Glomerular endothelial cell (primary cell): ENCODE results near the gene LPAR6. TPM values are rescaled to one million over a fixed set of nuclear protein-coding genes. Genes with fewer than 3 reads are reported as not detected.
"Not testable (repeated sequence)": the region's sequence is repeated elsewhere in the genome, so short reads cannot be mapped to it uniquely, and the experiment has no call there.

Experiments used
- DNase-seq: peaks from one replicate; pipeline ENCODE4 v3.0.0-alpha.2; 2011; ENCODE audit warnings: low read depth, low spot score; ENCODE audit errors: extremely low read depth
- total RNA-seq: library from RNA; depleted of rRNA; stranded (reverse); fragments of >200 nt; gene quantifications from 2 replicates; pipeline ENCODE4 v1.2.3, GENCODE V29; 2015

Gene LPAR6
- total RNA-seq, 1 donor from 2014 or later, result 18.7 TPM

- not testable (repeated sequence) for DNase-seq
Measured at GRCh38 chr13:48422003-48422402, 9.1 kb upstream of the LPAR6 start.

DNA sequence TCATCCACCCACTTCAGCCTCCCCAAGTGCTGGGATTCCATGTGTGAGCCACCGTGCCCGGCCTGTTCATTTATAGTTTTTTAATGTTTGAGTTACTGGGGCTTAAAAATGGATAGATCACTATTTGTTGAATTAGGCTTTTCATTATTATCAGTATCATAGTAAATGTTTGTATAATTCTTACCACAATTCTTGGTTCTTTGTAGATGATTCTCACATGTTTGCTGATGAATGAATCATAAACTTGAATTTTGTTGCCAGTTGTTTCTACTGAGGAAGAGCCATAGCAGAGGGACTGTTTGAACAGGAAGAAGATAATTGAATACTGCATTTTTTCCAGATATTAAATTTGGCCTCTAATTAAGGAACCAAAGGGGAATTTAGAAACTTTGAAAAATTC, 2.6 kb upstream of the LPAR6 start:
- DNase-seq, result no peak

DNA sequence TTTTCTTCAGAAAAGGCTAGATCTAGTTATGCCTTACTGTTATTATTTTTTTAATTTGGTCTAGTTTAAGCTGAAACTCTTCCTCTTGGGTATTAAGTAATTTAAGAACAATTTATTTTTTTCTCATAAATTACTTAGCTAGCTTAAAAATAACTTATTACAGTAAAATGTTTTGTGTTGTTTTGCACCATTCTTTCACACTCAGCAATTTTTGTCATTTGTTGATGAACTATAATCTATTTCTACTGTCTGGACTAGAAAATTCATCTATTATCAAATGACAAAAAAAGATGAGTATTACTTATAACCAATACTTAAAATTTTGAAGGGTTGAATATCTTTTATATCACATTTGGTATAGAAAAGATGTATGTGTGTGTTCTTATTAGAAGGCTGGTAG, 1.6 kb upstream of the LPAR6 start:
- no peak for DNase-seq

GRCh38 chr13:48411841-48412531, 927 bp downstream of the LPAR6 start:
- DNase-seq, result no peak

DNA sequence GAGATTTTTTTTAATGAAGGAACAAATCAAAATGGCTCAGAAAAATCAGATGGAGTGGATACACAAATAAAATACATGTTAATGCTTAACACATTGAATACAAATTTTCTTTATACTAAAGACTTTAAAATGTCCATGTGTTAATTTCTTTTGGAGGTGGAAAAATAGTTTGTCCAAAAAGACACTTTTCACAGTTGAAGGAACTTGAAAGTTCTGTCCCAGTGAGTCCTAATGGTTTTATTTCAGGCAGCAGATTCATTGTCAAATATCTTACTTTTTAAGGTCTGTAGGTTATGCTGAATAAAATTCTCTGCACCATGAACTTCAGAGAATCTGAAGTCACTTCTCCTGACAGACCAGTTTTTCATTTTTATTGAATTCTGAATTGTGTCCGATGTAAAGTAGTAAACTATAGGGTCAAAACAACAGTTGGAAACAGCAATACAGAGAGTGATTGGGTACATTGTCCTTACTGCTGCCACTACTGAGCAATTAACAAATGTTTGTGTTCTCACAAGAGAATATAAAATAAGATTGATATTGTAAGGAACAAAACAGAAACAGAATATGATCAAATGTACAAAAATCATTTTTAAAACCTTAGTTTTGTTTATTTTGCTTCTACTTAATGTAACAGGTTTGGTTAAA, 1.6 kb downstream of the LPAR6 start:
- no peak for DNase-seq

GRCh38 chr13:48410199-48410598, 2.7 kb downstream of the LPAR6 start:
- DNase-seq, result no peak

GRCh38 chr13:48405875-48406274, 7.0 kb downstream of the LPAR6 start:
- no peak for DNase-seq

DNA sequence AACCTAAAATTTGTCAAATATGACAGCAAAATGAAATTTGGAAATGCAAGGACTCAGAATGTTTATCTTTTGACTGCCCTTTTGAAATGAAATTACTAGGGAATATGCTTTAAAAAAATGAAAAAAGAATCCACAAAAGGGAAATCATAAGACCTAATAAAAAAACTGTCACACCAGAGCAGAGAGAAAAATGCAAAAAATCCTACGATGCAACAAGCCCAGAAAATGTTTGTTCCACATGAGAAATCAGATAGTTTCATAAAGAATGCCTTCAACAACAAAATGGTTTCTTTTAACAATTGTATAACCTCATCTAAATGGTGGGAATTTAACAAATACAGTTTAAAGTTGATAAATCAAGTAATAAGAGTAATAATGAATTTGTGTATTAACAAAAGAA, 8.0 kb downstream of the LPAR6 start:
- DNase-seq, result no peak

DNA sequence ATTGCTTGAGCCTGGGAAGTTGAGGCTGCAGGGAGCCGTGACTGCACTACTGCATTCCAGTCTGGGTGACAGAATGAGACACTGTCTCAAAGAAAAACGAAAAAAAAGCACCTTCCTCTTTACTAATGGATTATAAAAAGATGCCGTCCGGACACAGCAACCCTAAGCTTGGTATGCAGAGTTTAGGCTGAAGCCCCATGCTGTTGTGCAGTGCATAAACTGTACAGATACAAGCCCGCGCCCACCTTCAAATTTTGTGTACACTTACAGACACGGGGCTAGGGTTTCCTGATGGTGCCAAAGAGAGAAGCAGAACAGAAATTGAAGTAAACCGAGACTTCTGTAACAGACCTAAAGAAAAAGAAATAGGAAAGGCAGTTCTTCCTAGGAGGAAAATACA, 9.0 kb downstream of the LPAR6 start:
- DNase-seq, result no peak

DNA sequence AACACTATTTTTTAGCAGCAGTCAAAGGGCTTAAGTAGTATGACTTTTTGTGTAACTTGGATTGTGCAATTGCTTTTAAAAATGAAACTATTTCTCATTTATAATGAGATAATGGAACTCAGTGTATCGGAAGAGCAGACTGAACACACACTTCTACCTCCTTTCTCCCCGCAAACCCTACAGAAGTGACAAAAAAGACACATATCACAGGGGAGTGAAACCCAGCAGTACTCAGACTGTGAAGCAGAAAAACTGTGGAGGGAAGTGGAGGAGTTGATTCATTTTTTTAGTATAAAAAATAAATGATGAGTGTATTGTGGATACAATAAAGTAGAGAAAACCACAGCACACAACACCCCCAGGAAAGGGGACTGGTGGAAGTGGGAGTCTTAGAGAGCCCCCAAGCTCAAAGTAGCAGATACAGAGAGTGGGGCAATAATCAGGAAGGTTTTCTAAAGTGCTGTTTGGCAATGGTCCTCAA, 9.7 kb downstream of the LPAR6 start:
- DNase-seq, result no peak

GRCh38 chr13:48402325-48402932, 10.5 kb downstream of the LPAR6 start:
- no peak for DNase-seq

GRCh38 chr13:48401480-48401879, 11.4 kb downstream of the LPAR6 start:
- DNase-seq, result no peak

DNA sequence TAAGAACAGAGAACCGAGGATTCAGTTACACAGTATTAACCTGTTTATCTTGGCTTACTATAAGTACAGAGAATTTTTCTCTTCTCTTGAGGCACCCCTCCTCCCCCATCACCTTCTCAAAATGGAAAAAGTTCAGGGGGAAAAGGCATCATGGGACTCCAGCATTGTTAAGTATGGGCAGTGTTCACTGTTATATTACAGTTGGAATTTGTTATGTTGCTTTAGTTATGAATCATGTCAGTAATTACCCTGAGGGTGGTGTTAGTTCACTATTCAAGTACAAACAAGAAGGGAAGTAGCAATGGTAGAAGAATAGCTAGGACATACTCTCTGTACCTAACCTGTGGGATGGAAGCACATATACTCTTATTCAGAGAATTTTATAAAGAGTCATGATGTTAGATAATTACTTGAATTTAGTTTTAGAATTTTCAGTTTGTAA, 12.0 kb downstream of the LPAR6 start:
- DNase-seq, result no peak

GRCh38 chr13:48400090-48400694, 12.7 kb downstream of the LPAR6 start:
- no peak for DNase-seq

DNA sequence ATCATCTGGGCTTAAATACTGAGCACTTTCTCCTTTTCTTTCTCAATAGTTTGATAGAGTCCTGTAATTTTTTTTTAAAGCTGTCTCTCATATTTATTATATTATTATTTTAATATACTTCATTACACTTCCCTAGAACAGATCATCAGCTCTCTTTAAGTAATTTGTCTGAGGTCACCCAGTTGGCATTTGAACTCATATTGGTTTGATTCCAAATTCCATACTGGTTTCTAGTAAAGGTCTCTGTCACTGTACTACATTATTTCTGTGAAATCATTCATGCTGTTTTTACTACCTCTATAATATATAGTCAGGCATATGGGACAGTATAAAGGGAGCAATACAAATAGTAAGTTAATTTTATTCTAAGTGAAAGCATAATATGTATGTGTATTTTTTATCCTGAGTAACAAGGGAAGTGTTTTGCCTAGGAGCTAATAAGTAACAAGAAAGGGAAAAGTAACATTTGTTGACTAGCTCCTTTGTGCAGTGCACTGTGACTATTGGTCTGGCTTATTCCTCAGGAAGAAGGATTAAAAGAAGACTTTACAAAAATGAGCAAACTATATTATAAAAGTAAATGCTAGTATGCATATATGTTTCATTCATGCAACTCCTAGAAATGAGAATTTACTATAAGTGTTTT, 14.3 kb downstream of the LPAR6 start:
- DNase-seq, result no peak

DNA sequence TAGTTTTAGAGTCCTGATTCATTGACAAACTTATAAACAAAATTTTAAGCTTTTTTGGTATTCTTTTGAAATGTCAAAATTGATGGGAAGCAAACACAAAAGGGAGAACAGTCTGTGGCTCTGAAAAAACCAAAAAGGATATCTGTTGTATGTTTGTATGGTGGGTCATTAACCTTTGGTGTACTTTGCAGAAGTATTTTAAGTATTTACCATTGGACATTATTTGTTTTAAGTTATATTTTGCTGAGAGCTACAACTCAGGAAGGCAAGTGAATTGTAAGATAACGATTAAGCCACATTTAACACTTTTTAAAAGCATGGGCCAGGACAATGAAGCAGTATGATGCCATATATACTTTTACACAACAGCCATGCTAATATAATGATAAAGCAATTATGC, 15.2 kb downstream of the LPAR6 start:
- DNase-seq, result no peak

DNA sequence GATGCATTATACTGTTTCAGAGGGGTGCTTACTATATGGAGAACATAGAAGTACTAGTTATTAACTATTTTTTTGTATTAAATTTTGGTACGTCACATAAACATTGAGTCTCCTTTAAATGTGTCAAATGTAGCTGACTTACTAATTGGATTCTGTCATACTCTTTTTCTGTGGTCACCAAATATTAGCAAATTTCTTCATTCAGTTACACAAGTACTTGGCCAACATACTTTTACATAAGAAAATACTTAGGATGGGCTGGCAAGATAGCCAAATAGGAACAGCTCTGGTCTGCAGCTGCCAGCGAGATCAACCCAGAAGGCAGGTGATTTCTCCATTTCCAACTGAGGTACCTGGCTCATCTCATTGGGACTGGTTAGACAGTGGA, 19.2 kb downstream of the LPAR6 start:
- DNase-seq, result no peak

GRCh38 chr13:48393030-48393697, 19.7 kb downstream of the LPAR6 start:
- no peak for DNase-seq

- no peak for DNase-seq
Measured at GRCh38 chr13:48391257-48391656, 21.7 kb downstream of the LPAR6 start.

- DNase-seq, result no peak
Measured at GRCh38 chr13:48386816-48387215, 26.1 kb downstream of the LPAR6 start.

- DNase-seq, result no peak
Measured at GRCh38 chr13:48383384-48383783, 29.5 kb downstream of the LPAR6 start.
